Measurements from ENCODE around the gene AFM. TPM values are rescaled to one million over a fixed set of nuclear protein-coding genes. Genes with fewer than 3 reads are reported as not detected.
"Not testable (repeated sequence)": the region's sequence is repeated elsewhere in the genome, so short reads cannot be mapped to it uniquely, and the experiment has no call there.

The AFM gene
- total RNA-seq, 1 experiment from 2014 or later = not detected

- POLR2A ChIA-PET (ENCODE audit: unreplicated experiment) = no interaction called here
- no peak for TF ChIP-seq CTCF (conservative IDR thresholded peaks at IDR 0.05)
- TF ChIP-seq EZH2 (IDR thresholded peaks at IDR 0.05; ENCODE audit: low read depth) = no peak
- DNase-seq = no peak
- H4K20me1 ChIP-seq (ENCODE audit: insufficient read depth) = no peaks in the 10 kb centered on the region
- H3K4me2 ChIP-seq = no peak overlapping the region
- H3K9me2 ChIP-seq (ENCODE audit: insufficient read depth) = no peaks in the 10 kb centered on the region
- no peaks in the 10 kb centered on the region for H3F3A ChIP-seq (ENCODE audit: insufficient read depth, low read depth)
- no peaks in the 10 kb centered on the region for H3K9me3 ChIP-seq (ENCODE audit: insufficient read depth, low read depth)
- CTCF ChIA-PET = no interaction called here
- H3K36me3 ChIP-seq (ENCODE audit: low read depth) = no peaks in the 10 kb centered on the region
- no peaks in the 10 kb centered on the region for H3K79me2 ChIP-seq (ENCODE audit: low read depth)
- intact Hi-C loops (cut with micrococcal nuclease; ENCODE audit: unreplicated experiment) = no loop called here
- BruUV-seq (replicated peaks) = no TSS peak
- no peaks in the 10 kb centered on the region for H3K27me3 ChIP-seq (ENCODE audit: insufficient read depth, low read depth)
- no peak overlapping the region for H3K27ac ChIP-seq
- H3K4me1 ChIP-seq (replicated peaks; ENCODE audit: insufficient read depth) = no peaks in the 10 kb centered on the region
- no peak overlapping the region for H3K4me3 ChIP-seq
- H2AFZ ChIP-seq = no peak overlapping the region
Observed at GRCh38 chr4:73541251-73541650, 59.7 kb downstream of the AFM start.

GRCh38 chr4:73544620-73545019, 63.1 kb downstream of the AFM start:
- no peak for DNase-seq
- no TSS peak for BruUV-seq (replicated peaks)
- Histone ChIP-seq H4K20me1 (ENCODE audit: insufficient read depth) (no peaks in the 10 kb centered on the region), H3K4me1 (replicated peaks; ENCODE audit: insufficient read depth) (no peaks in the 10 kb centered on the region), H3K9me2 (ENCODE audit: insufficient read depth) (no peaks in the 10 kb centered on the region), H2AFZ (no peak overlapping the region), H3K4me2 (no peak overlapping the region), H3K9me3 (ENCODE audit: insufficient read depth, low read depth) (no peaks in the 10 kb centered on the region), H3F3A (ENCODE audit: insufficient read depth, low read depth) (no peaks in the 10 kb centered on the region), H3K36me3 (ENCODE audit: low read depth) (no peaks in the 10 kb centered on the region), H3K27me3 (ENCODE audit: insufficient read depth, low read depth) (no peaks in the 10 kb centered on the region), H3K79me2 (ENCODE audit: low read depth) (no peaks in the 10 kb centered on the region), H3K4me3 (no peak overlapping the region), H3K27ac (no peak overlapping the region)
- intact Hi-C loops (cut with micrococcal nuclease; ENCODE audit: unreplicated experiment) = no loop called here
- ChIA-PET POLR2A (ENCODE audit: unreplicated experiment) (no interaction called here), CTCF (no interaction called here)
- TF ChIP-seq EZH2 (IDR thresholded peaks at IDR 0.05; ENCODE audit: low read depth) = no peak
- no peak for TF ChIP-seq CTCF (conservative IDR thresholded peaks at IDR 0.05)

GRCh38 chr4:73550865-73551264, 69.3 kb downstream of the AFM start:
- H3K9me2 ChIP-seq (ENCODE audit: insufficient read depth); DNase-seq; H3F3A ChIP-seq (ENCODE audit: insufficient read depth, low read depth); H4K20me1 ChIP-seq (ENCODE audit: insufficient read depth); CTCF ChIA-PET; H3K9me3 ChIP-seq (ENCODE audit: insufficient read depth, low read depth); H3K36me3 ChIP-seq (ENCODE audit: low read depth); intact Hi-C loops (cut with micrococcal nuclease; ENCODE audit: unreplicated experiment); H3K4me3 ChIP-seq; BruUV-seq (replicated peaks); H3K27me3 ChIP-seq (ENCODE audit: insufficient read depth, low read depth); H2AFZ ChIP-seq; POLR2A ChIA-PET (ENCODE audit: unreplicated experiment); H3K4me2 ChIP-seq; H3K27ac ChIP-seq; H3K4me1 ChIP-seq (replicated peaks; ENCODE audit: insufficient read depth); H3K79me2 ChIP-seq (ENCODE audit: low read depth): not testable (repeated sequence)

Other genes with a start within 250 kb of the AFM start
- gene ANKRD17, start 222.9 kb upstream of the AFM start, total RNA-seq (2021) = 26.9 and 37.9 TPM in 2 replicates
- gene ALB, start 77.5 kb upstream of the AFM start, total RNA-seq (2021) = not detected in 2 replicates
- gene AFP, start 45.5 kb upstream of the AFM start, total RNA-seq (2021) = 0.92 and 1.7 TPM in 2 replicates
- 0.40 and 0.59 TPM in 2 replicates for gene RASSF6, start 138.7 kb downstream of the AFM start, total RNA-seq (2021)

Data from PC-9 (cell line).